K562 (cell line): ENCODE measurements around the gene KRTAP4-12.
"Not testable (repeated sequence)": the region's sequence is repeated elsewhere in the genome, so short reads cannot be mapped to it uniquely, and the experiment has no call there.

Source experiments
- CBX1 ChIP-seq: sonication (generic); IDR thresholded peaks from 2 replicates; pipeline ENCODE4 v1.6.1; 2016; ENCODE audit warnings: antibody characterized with exemption, low read depth, mild to moderate bottlenecking
- CTCF ChIP-seq, 3 experiments: IDR thresholded peaks in 2 of 3; conservative IDR thresholded peaks in 1 of 3; 2 replicates each; pipeline ENCODE4 v1.5.1; 2011 to 2012; ENCODE audit warnings: low read length in 3 of 3, mild to moderate bottlenecking in 3 of 3, control low read depth in 2 of 3, improper control_type of control experiment in 1 of 3, inconsistent platforms in 1 of 3, low read depth in 1 of 3, mixed read lengths in 1 of 3, moderate library complexity in 1 of 3; ENCODE audit not compliant: insufficient read depth in 2 of 3
- EHMT2 ChIP-seq: fragments of 450-650 bp; IDR thresholded peaks from 2 replicates; pipeline ENCODE4 v1.6.1; 2018; ENCODE audit warnings: antibody characterized with exemption
- SP1 ChIP-seq: sonication (generic); formaldehyde crosslinking; IDR thresholded peaks from 2 replicates; pipeline ENCODE4 v1.8.1; 2022; ENCODE audit warnings: mild to moderate bottlenecking, missing genetic modification reagents
- TAF1 ChIP-seq: IDR thresholded peaks from 2 replicates; pipeline ENCODE4 v1.6.1; 2011; ENCODE audit warnings: mild to moderate bottlenecking, low read length, moderate library complexity; ENCODE audit not compliant: insufficient read depth, control insufficient read depth, severe bottlenecking; ENCODE audit errors: extremely low read depth
- ZNF232 ChIP-seq: sonication (generic); formaldehyde crosslinking; IDR thresholded peaks from 2 replicates; pipeline ENCODE4 v1.8.0; 2022; ENCODE audit warnings: mild to moderate bottlenecking, missing genetic modification reagents

GRCh38 chr17:41148971-41149651 lies 25.1 kb upstream of the KRTAP4-12 start:
- not testable (repeated sequence) for TF ChIP-seq SP1; EHMT2; CTCF (IDR thresholded peaks at IDR 0.05 in 2 of 3, conservative IDR thresholded peaks at IDR 0.05 in 1 of 3; ENCODE audit: insufficient read depth in 2 of 3, low read depth in 1 of 3, low read length in 3 of 3); CBX1; ZNF232 (CRISPR knock-in tag); TAF1
